K562 (cell line): ENCODE measurements around the gene BTBD1. TPM values are rescaled to one million over a fixed set of nuclear protein-coding genes. Genes with fewer than 3 reads are reported as not detected.

Experiments used
- ATAC-seq: fragments of 200-7000 bp; cut with Tn5 transposase; 3 replicates; pipeline ENCODE4 v1.9.1; 2020; ENCODE audit warnings: moderate library complexity
- BruUV-seq: library from RNA; stranded (reverse); fragments of 400-500 nt; replicated peaks from 2 replicates; lab custom pipeline; 2021; lab: Mats Ljungman, UMichigan
- CTCF ChIA-PET: fragments of 300-600 bp; formaldehyde crosslinking; extraction: SDS; loops from one replicate; lab custom pipeline; 2021; ENCODE audit warnings: low intra/inter-chr PET ratio; lab: Yijun Ruan, JAX
- POLR2A ChIA-PET: fragments of 300-600, 350-650 bp; sonication (Branson Sonifier 250); formaldehyde crosslinking; extraction: SDS; loops from one replicate; lab custom pipeline; 2021; ENCODE audit warnings: antibody characterized with exemption, inconsistent platforms; lab: Yijun Ruan, JAX
- DNase-seq, 4 experiments: peaks; one replicate each; pipeline versions ENCODE4 v3.0.0 to v3.0.0-alpha.2; 2011 to 2018; ENCODE audit warnings: low spot score in 3 of 4, mixed read lengths in 3 of 4; ENCODE audit errors: extremely low read depth in 1 of 4
- FAIRE-seq: peaks from 2 replicates; lab custom pipeline; 2011; peaks lifted over from hg19 to GRCh38; lab: Jason Lieb, UNC
- H2AFZ ChIP-seq: 2 replicates; pipeline ENCODE4 v1.6.0; 2011; ENCODE audit warnings: low read depth, low read length, control low read depth, inconsistent platforms
- H3K27ac ChIP-seq: fragments of 200-600 bp; 3 replicates; pipeline ENCODE4 v1.8.0; 2011; ENCODE audit warnings: low read depth, mild to moderate bottlenecking, control low read depth, inconsistent platforms, low read length, moderate library complexity, mixed read lengths; ENCODE audit errors: extremely low read depth
- H3K27me3 ChIP-seq, 2 experiments: fragments of 300-600 bp in 1 of 2; 2 replicates in 1 of 2; 3 replicates in 1 of 2; pipeline versions ENCODE4 v1.6.0 to v1.8.0; 2011; ENCODE audit warnings: inconsistent platforms in 2 of 2, low read length in 2 of 2, mild to moderate bottlenecking in 1 of 2, mixed read lengths in 1 of 2, moderate library complexity in 1 of 2; ENCODE audit not compliant: control insufficient read depth in 2 of 2, insufficient read depth in 2 of 2
- H3K36me3 ChIP-seq: fragments of 300-600 bp; 3 replicates; pipeline ENCODE4 v1.8.0; 2011; ENCODE audit warnings: mild to moderate bottlenecking, low read length, inconsistent platforms; ENCODE audit not compliant: control insufficient read depth, insufficient read depth
- H3K4me1 ChIP-seq, 2 experiments: fragments of 200-600 bp in 1 of 2; replicated peaks in 1 of 2; 2 replicates in 1 of 2; 3 replicates in 1 of 2; pipeline versions ENCODE4 v1.5.1 to v1.8.0; 2011; ENCODE audit warnings: inconsistent platforms in 2 of 2, low read length in 2 of 2, mild to moderate bottlenecking in 1 of 2, mixed read lengths in 1 of 2, moderate library complexity in 1 of 2; ENCODE audit not compliant: control insufficient read depth in 2 of 2, insufficient read depth in 2 of 2
- H3K4me2 ChIP-seq: 2 replicates; pipeline ENCODE4 v1.6.1; 2011; ENCODE audit warnings: low read length, control low read depth, inconsistent platforms, mixed read lengths; ENCODE audit not compliant: insufficient read depth
- H3K4me3 ChIP-seq: fragments of 200-600 bp; sonication (generic), shearing (Covaris generic); 2 replicates; pipeline ENCODE4 v1.5.1; 2016; ENCODE audit warnings: control low read depth, inconsistent platforms
- H3K79me2 ChIP-seq: fragments of 200-600 bp; 3 replicates; pipeline ENCODE4 v1.8.0; 2011; ENCODE audit warnings: low read length, inconsistent platforms; ENCODE audit not compliant: control insufficient read depth, insufficient read depth
- H3K9ac ChIP-seq, 2 experiments: 2 replicates each; pipeline versions ENCODE4 v1.6.0 to v1.6.1; 2011; ENCODE audit warnings: low read depth in 2 of 2, low read length in 2 of 2, control low read depth in 1 of 2, inconsistent platforms in 1 of 2, mild to moderate bottlenecking in 1 of 2, mixed read lengths in 1 of 2; ENCODE audit not compliant: insufficient read depth in 1 of 2
- H3K9me1 ChIP-seq: one replicate; pipeline ENCODE4 v1.6.0; 2011; ENCODE audit warnings: inconsistent platforms, mild to moderate bottlenecking, low read length, moderate library complexity; ENCODE audit not compliant: control insufficient read depth, insufficient read depth
- H3K9me3 ChIP-seq: replicated peaks from 2 replicates; pipeline ENCODE4 v1.5.1; 2011; ENCODE audit warnings: low read depth, low read length, inconsistent platforms; ENCODE audit not compliant: control insufficient read depth, insufficient read depth
- H4K20me1 ChIP-seq: replicated peaks from 2 replicates; pipeline ENCODE4 v1.6.1; 2011; ENCODE audit warnings: low read length, inconsistent platforms, mixed read lengths; ENCODE audit not compliant: control insufficient read depth, insufficient read depth
- ARID4B ChIP-seq: sonication (generic); formaldehyde crosslinking; IDR thresholded peaks from 2 replicates; pipeline ENCODE4 v1.8.0; 2022; ENCODE audit warnings: mild to moderate bottlenecking, missing genetic modification reagents
- CREB1 ChIP-seq, 2 experiments: sonication (generic) in 1 of 2; formaldehyde crosslinking in 1 of 2; IDR thresholded peaks; 2 replicates each; pipeline versions ENCODE4 v1.6.1 to v1.8.0; 2012 to 2022; ENCODE audit warnings: inconsistent platforms in 1 of 2, mild to moderate bottlenecking in 1 of 2, missing genetic modification reagents in 1 of 2, moderate library complexity in 1 of 2
- E2F4 ChIP-seq: sonication (generic); formaldehyde crosslinking; IDR thresholded peaks from 2 replicates; pipeline ENCODE4 v1.8.0; 2022; ENCODE audit warnings: mild to moderate bottlenecking, low read depth, missing genetic modification reagents
- E2F6 ChIP-seq, 2 experiments: IDR thresholded peaks; 2 replicates each; pipeline ENCODE4 v1.6.1; 2011; ENCODE audit warnings: borderline replicate concordance in 1 of 2, control low read depth in 1 of 2, low read depth in 1 of 2, low read length in 1 of 2, mild to moderate bottlenecking in 1 of 2, mixed read lengths in 1 of 2, moderate library complexity in 1 of 2; ENCODE audit not compliant: insufficient read depth in 1 of 2, insufficient read length in 1 of 2, poor library complexity in 1 of 2, severe bottlenecking in 1 of 2; ENCODE audit errors: extremely low read depth in 1 of 2
- ETS2 ChIP-seq: IDR thresholded peaks from 2 replicates; pipeline ENCODE4 v1.6.1; 2016; ENCODE audit warnings: borderline replicate concordance, missing genetic modification characterization, mild to moderate bottlenecking, moderate library complexity, missing compliant biosample characterization; ENCODE audit not compliant: poor library complexity, severe bottlenecking
- GABPB2 ChIP-seq: fragments of 250-450 bp; sonication (Bioruptor Pico); conservative IDR thresholded peaks from 2 replicates; pipeline ENCODE4 v1.5.1; 2021; ENCODE audit warnings: mild to moderate bottlenecking
- MYC ChIP-seq, 2 experiments: fragments of 250-450 bp in 1 of 2; sonication (Bioruptor Pico) in 1 of 2; IDR thresholded peaks; 2 replicates each; pipeline versions ENCODE4 v1.5.1 to v1.6.1; 2012 to 2021; ENCODE audit warnings: low read depth in 2 of 2, borderline replicate concordance in 1 of 2, improper control_type of control experiment in 1 of 2, low read length in 1 of 2, mild to moderate bottlenecking in 1 of 2, moderate library complexity in 1 of 2
- NR1H2 ChIP-seq: sonication (generic); formaldehyde crosslinking; IDR thresholded peaks from 2 replicates; pipeline ENCODE4 v1.4.0; 2020; ENCODE audit warnings: mild to moderate bottlenecking, missing genetic modification reagents
- POLR3A ChIP-seq: IDR thresholded peaks from 2 replicates; pipeline ENCODE4 v1.6.1; 2011; ENCODE audit warnings: borderline replicate concordance, mild to moderate bottlenecking, moderate library complexity; ENCODE audit not compliant: insufficient read length, insufficient read depth; ENCODE audit errors: extremely low read depth
- POLR3G ChIP-seq: IDR thresholded peaks from 2 replicates; pipeline ENCODE4 v1.6.1; 2011; ENCODE audit not compliant: insufficient read length, insufficient replicate concordance; ENCODE audit errors: extremely low read depth
- ZBTB17 ChIP-seq: fragments of 450-650 bp; formaldehyde crosslinking; IDR thresholded peaks from 2 replicates; pipeline ENCODE4 v1.4.0; 2020; ENCODE audit warnings: mild to moderate bottlenecking
- ZNF217 ChIP-seq: sonication (generic); formaldehyde crosslinking; IDR thresholded peaks from 2 replicates; pipeline ENCODE4 v1.8.0; 2022; ENCODE audit warnings: mild to moderate bottlenecking, missing genetic modification reagents
- WGBS: fragments of 100-300 bp; shearing (Covaris generic); methylation state at CpG from one replicate; pipeline ENCODE4 v1.1.6; 2016; ENCODE audit warnings: low coverage, mixed read lengths; ENCODE audit not compliant: insufficient coverage; ENCODE audit errors: missing lambda C conversion rate; 5-methylcytosine and 5-hydroxymethylcytosine counted together
- in situ Hi-C: fragments of 300-500 bp; cut with MboI; formaldehyde crosslinking; loops from 4 replicates; pipeline ENCODE4 v1.15.0; 2018; ENCODE audit warnings: inconsistent platforms, mixed read lengths
- intact Hi-C: fragments of 100-400 bp; cut with micrococcal nuclease; formaldehyde crosslinking; loops from 2 replicates; pipeline ENCODE4 v1.14.2; 2022
- polyA plus RNA-seq, 8 experiments: library from polyadenylated mRNA; depleted of rRNA in 4 of 8; stranded (reverse) in 5 of 8; unstranded in 3 of 8; fragments of >200 nt; fragmentation: Nextera tagmentation in 2 of 8; fragmentation: Illumina TruSeq in 1 of 8; extraction: Ambion mirVana in 2 of 8; extraction: Trizol in 1 of 8; gene quantifications; 2 replicates each; pipeline versions ENCODE4 v1.2.1 to v1.2.3, GENCODE V29; 2011 to 2014; ENCODE audit warnings: inconsistent platforms in 1 of 8, missing spikeins in 1 of 8
- total RNA-seq, 7 experiments: library from RNA; depleted of rRNA in 6 of 7; stranded (reverse); fragments of >200 nt in 6 of 7; fragmentation: Illumina TruSeq in 2 of 7; extraction: Trizol in 2 of 7; gene quantifications; 2 replicates each; pipeline versions ENCODE4 v1.2.1 to v1.2.3, GENCODE V29; 2011 to 2021; ENCODE audit warnings: low replicate concordance in 1 of 7

The BTBD1 gene
- total and polyA plus RNA-seq, 9 of the 15 experiments (the other 6 are each of a cell fraction or from before 2014, with no cell fraction given), result 19.4 to 106 (median 90.4) TPM

- Histone ChIP-seq H3K4me1 (peaks cover 9 to 35% of the 10 kb centered on the region in 2 experiments), H4K20me1 (peaks cover 35% of the 10 kb centered on the region), H2AFZ (0 out of 2 replicates have a peak overlapping the region, but pooled peaks have one; percentile 11)
- no peak for TF ChIP-seq GABPB2 (CRISPR knock-in tag)
- 0 out of 2 replicates have a peak, but pooled peaks have one; percentile 13 for TF ChIP-seq MYC (IDR thresholded peaks at IDR 0.05; ENCODE audit: low read depth, low read length)
- TF ChIP-seq MYC (CRISPR knock-in tag; IDR thresholded peaks at IDR 0.05; ENCODE audit: borderline replicate concordance, low read depth), result no peak
- no peak for TF ChIP-seq ARID4B (CRISPR knock-in tag)
- TF ChIP-seq CREB1 (IDR thresholded peaks at IDR 0.05), result no peak
- TF ChIP-seq CREB1 (CRISPR knock-in tag; IDR thresholded peaks at IDR 0.05), result peak; percentile 15; the same call in 1 of the 2 replicates
- TF ChIP-seq POLR3G, result no peak
- TF ChIP-seq ZBTB17 (CRISPR knock-in tag), result no peak
- TF ChIP-seq ETS2, result no peak
- TF ChIP-seq E2F4 (CRISPR knock-in tag), result no peak
- TF ChIP-seq ZNF217 (CRISPR knock-in tag), result no peak
- TF ChIP-seq NR1H2 (CRISPR knock-in tag), result no peak
- TF ChIP-seq E2F6 (IDR thresholded peaks at IDR 0.05; ENCODE audit: borderline replicate concordance in 1 of 2, extremely low read depth in 1 of 2, insufficient read depth in 1 of 2, insufficient read length in 1 of 2, low read depth in 1 of 2, low read length in 1 of 2, poor library complexity in 1 of 2, severe bottlenecking in 1 of 2), result no peak
- no peak for TF ChIP-seq POLR3A
These were observed 868 bp downstream of the BTBD1 start for GRCh38 chr15:83066034-83066733.

More at GRCh38 chr15:83066034-83066733, 868 bp downstream of the BTBD1 start:
- H3K9ac ChIP-seq, result peak overlapping the region; percentile 93 to 99
- ChIA-PET CTCF (no interaction called here), POLR2A (interaction anchor here (0.9 to 2.1 kb wide), 9 partner anchors 9 to 140 kb away, joined by 3 to 15 read pairs (median 4); no protein-coding TSS in a partner anchor)
- peaks cover 59% of the 10 kb centered on the region for H3K79me2 ChIP-seq
- peaks cover 40% of the 10 kb centered on the region for H3K36me3 ChIP-seq
- H3K4me2 ChIP-seq, result peak overlapping the region; percentile 91
- H3K27me3 ChIP-seq, result no peaks in the 10 kb centered on the region
- under 1% methylated on average over 31 of the region's 42 CpGs for WGBS
- in situ Hi-C loops, result no loop called here
- ATAC-seq, result 0 out of 3 replicates have a peak, but pooled peaks have one; percentile 2
- BruUV-seq, result no TSS peak
- DNase-seq, result peak in 1 of 4 experiments; percentile 58
- H3K9me3 ChIP-seq, result peaks cover 7% of the 10 kb centered on the region; the same call in 1 of the 2 replicates
- H3K9me1 ChIP-seq, result no peaks in the 10 kb centered on the region
- peak overlapping the region; percentile 92 for H3K27ac ChIP-seq
- peak overlapping the region; percentile 90 for H3K4me3 ChIP-seq
- no peak for FAIRE-seq
- intact Hi-C loops, result loop anchor here (2.0 to 5.0 kb wide), 3 partner anchors 43 to 141 kb away; partner anchors contain the start of genes C15orf40 and HDGFL3
